ENCODE measurements around the gene MDC1.
"Not testable (repeated sequence)": the region's sequence is repeated elsewhere in the genome, so short reads cannot be mapped to it uniquely, and the experiment has no call there.

Gene MDC1

DNA sequence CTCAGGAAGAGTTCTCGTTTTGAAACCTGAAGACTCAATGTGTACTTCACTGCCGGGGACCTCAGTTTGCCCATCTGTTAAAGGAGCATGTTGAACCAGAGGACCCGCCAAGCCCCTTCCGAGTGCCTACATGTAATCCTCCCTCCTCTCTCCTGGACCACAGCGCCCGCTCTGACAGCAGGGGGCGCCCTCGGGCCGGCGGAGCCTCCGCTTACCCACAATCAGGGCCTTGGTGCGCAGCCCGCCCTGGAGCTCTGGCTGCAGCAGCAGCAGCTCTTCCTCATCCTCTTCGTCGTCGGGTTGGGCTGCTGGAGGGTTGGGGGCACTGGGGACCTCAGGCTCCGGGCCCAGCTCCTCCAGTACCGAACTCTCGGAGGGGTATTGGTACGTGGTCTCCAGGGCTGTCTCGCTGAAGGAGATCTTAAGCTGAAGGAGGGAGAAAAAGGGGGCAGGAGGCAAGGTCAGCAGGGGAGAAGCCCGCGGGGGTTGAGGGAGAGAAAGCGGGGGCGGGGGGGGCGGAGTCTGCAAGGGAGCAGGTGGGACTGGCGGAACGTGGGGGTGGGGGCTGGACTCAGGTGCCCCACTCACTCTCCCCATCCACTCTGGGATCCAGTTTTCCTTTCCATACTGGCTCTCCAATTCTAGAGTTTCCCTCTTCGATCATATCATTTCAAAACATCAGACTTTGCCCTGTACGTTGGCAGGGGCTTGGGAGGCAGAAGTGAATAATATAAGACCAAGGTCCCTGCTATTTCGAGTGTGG, 37.9 kb downstream of the MDC1 start:
- peak; percentile 87 for DNase-seq

DNA sequence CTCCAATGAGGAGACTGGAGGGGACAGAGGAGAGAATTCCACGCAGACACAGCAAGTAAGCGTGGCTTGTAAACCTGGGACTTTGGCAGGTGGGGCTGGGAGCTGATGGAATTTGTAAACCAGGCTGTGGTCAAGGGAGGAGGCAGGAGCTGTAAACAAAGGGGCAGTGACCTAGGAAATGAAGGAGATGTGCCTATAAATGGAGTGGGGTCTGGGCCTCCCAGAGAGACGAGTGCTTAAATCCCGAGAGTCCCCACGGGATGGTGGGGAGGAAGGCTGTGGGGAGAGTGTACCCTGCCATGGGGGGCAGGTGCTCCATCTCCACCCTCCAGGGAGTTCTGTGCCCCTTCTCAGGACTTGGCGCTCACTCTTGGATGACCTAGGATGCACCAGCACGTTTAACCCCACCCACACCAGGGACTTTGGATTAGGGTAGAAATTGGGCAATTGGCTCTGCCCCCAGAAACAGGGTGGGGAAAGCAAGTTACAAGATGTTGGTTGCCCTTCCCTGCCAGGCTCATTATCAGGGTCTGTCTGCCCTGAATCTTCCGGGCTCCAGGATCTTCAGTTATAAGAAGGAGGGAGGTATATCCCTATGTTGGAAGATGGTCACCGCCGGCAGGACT, 40.3 kb downstream of the MDC1 start:
- no peak for DNase-seq

DNA sequence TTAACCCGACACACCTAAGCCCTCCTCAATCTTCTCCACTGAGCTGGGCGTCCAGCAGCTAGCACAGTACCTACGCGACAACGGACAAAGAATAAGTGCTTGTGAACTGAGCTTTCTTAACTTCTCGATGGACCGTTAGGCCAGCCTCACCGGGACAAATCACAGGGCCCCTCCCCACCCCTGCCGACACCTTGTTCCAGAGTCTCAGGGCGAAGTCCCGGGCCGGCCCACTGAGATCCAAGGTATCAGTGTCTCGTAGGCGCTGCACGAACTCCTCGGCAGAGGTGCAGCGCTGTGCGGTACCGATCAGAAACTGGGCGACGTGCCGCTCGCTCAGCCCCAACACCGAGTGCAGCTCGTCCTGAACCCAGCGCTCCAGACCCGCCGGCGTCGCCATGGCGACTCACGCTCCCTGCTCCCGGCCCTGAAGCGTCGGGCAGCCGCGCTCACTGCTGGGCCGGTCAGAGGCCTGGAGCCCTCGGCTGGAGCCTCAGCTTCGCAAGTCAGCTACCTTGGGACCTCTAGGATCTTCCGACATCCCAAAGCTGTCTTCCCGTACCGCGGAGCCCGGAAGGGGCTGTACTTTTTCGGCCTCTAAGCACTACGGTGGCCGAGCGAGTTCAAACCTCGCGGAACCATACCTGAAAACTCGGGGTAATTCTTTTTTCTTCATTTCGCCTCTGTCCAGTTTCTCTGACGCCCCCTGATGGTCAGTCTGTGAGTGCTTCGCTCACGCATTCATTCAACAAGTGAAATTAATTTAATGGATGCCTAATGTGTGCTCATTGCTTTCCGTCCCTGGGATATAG, 44.4 kb downstream of the MDC1 start, which contains the start of gene DHX16:
Gene DHX16 (minus strand): TSS at position 562 of the 809 bp plus-strand sequence. CDS start 165 bp downstream, at position 397.
- peak; percentile 96 for DNase-seq

DNA sequence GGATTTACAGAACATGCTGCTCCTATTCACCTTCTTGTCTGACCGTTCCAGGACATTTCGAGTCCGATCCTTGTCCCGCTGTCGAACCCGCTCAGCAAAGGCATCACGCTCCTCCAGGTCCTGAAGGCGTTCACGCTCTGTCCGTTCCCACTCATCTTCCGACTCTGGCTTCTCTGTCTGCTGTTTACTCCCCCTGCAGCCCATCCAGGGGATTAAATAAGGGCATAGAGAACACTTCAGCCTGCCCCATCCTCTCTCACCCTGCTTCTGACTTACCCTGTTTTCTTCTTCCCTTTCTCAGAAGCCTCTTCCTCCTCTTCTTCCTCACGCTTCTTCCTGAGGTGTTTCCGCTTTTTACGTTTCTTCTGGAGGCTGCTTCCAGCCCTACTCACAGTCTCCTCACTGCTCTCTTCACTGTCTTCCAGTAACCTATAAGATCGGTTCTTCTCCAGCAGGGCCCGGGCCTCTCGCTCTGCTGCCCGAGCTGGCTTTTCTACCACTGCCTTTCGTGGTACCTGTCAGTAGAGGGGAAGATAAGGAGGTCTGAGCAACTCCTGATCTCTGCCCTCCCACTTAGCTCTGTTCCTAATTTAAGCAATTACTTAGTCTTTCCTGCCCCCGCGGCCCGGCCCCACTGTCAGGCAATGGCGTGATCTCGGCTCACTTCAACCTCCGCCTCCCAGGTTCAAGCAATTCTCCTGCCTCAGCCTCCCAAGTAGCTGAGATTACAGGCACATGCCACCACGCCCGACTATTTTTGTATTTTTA, 46.1 kb downstream of the MDC1 start:
- DNase-seq = no peak

DNA sequence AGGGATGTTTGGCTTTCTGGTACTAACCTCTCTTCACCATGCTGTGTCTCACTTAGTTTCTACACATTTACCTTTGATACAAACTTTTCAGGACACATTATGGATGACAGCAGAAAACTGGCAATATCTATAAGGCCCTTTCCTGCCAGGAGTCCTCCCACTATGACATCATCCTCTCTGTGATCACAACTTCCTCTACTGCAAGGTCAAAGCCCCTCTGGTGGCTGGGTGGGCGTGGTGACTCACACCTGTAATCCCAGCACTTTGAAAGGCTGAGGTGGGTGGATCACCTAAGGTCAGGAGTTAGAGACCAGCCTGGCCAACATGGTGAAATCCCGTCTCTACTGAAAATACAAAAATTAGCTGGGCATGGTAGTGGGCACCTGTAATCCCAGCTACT, 50.8 kb downstream of the MDC1 start:
- not testable (repeated sequence) for DNase-seq

DNA sequence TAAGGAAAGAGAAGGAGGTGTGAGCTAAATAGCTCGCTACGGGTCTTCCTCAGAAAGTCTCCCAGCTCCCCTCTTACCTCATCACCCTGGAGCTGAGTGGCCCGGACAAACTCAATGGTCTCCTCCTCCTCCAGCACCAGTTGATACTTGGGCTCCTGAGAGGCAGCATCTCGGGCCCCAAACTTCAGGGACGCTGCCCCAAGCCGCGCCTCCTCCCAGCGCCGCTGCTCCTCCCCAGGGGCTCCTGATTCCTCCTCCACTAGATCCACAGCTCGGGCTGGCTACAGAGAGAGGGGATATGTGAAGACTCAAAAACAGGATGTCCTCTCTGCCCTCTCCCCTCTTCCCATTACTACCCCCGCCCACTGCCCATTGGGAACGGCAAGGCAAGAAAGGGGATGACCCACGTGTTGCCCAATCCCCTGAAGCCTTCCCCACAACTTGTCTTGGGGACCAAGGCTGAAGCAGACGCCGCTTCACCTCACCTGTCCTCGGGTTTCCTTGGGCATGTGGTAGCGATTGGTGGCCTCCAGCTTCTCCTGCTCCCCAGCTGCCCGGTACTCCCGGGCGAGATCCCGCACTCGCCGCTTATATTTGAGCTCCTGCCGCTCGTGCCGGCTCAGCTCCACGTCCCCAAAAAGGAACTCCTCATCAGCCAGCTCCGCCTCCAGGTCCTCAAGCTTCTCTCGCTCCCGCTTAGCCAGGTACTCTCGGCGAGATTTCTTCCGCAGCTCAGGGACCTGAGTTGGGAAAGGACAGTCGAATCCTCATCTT, 51.9 kb downstream of the MDC1 start:
- DNase-seq = no peak

DNA sequence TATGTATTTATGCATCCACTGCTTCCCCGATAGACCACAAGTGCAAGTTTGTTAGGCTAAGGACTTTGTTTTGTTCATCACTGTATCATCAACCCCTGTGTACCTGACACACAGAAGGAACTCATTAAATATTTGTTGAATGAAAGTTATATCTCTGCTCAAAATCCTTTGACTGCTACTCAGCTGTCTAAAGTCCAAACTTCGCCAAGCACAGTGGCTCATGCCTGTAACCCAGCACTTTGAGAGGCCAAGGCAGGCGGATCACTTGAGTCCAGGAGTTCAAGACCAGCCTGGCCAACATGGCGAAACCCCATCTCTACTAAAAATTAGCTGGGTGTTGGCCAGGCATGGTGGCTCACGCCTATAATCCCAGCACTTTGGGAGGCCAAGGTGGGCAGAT, 59.2 kb downstream of the MDC1 start:
- not testable (repeated sequence) for DNase-seq

DNA sequence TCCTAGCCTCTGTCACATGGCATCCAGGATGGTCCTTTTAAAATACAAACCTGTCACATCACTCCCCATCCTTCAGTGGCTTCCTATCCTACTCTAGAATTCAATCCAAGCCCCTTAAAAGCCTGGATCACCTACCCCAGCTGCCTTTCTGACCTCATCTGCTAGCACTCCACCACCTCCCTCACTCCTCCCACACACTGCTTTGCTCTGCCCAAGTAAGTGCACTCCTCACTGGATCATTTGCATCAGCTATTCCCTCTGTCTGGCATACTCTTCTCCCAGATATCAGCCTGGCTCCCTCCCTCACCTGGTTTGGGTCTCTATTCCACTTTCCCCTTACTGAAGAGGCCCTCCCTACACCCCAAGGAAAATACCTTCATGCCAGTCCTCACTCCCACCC, 59.6 kb downstream of the MDC1 start:
- DNase-seq = no peak

DNA sequence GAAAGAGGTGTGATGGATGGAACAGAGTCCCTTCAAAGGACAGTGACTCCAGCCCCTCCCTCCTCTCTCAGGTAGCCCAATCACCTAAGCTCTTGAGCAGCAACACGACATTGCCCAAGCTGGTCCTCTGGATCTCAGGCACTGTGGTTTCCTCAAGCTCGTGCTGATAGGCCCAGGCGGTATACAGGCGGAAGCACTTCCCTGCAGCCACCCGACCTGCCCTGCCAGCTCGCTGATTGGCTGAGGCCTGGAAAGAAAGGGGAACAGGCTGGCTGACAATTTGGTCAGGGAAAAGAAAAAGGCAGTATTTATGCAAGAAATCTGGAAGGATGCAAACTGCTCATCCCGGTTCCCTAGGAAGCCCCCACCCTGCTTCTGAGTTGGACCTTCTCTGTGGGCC, 60.6 kb downstream of the MDC1 start:
- peak; percentile 5 for DNase-seq

DNA sequence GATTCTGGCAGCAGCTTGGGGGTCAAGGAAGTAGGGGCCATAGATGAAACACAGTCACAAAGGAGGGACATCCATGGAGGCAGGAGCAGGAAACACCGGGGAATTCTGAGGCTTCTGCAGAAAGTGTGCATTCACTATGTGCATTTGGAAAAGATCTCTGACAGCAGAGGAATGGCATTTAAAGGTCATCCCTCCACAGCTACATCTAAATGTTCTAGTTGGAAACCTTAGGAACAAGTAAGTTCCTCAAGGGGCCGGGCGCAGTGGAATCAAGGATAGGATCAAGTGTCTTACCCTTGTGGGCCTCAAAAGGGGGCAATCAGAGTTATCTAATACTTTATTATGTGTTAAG, 61.4 kb downstream of the MDC1 start:
- DNase-seq = no peak

DNA sequence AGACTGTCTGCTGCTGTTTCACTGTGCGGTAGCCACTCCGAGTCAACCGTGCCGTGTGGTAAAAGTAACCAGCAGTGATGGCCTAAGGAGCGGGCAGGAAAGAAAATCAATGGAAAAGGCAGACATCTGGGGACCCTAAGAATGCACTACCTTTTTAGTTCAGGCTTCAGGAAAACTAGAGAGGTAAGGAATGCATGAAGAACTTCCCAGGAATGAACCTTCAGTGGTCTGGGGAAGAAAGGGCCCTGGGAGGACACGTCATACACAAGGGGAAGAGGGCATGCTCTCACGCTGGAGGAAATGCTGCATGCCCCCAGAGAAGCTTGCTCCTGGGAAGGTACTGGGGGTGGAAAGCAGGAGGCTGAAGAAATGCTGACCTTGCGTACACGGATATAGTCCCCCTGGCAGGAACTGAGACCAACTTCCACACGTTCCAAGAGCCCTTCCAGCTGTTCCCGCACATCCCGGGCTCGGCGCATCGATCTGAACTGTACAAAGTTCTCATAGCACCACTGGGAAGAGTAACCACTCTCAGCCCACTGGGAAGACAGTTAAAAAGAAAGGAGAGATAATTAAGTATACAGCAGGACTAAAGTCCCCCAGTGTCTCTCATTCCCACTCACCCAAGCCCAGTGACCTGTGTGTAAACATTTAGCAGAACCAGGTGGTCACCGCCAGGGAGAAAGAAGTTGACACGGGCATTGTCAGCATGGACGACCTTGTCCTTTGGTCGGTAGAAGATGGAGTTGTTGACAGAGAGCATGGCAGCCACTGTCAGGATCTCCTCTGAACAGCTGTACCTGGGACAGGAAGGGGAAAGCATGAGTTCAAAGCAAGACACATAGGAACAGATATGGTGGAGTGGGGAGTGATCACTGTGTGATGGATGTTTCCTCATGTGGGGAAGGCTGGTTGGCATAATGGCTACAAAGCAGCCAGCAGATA, 62.0 kb downstream of the MDC1 start:
- no peak for DNase-seq

DNA sequence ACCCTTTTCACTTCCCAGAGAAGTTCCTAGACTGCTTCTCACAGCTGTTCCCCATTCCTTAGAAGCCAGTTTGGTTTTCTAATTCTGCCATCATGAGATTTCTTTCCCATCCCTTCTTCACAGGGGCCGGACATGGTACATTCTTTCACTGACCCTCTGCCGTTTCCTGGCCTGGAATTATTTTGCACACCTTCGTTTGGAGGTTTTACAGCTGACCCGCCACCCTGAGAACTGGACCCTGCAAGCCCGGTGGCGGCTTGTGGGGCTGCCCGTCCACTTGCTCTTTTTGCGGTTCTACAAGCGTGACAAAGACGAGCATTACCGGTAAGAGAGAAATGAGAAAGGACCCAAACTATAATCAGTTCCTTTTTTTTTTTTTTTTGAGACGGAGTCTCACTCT, 65.9 kb downstream of the MDC1 start:
- no peak for DNase-seq

Measured in CD4-positive, alpha-beta T cell treated with Interleukin-4 for 4 hours (primary cell).